AG09309 (cell line): Measurements from ENCODE around the gene RTL1.

Experiments used
- DNase-seq: peaks from one replicate; pipeline ENCODE4 v3.0.0-alpha.2; 2010; ENCODE audit warnings: low read depth
- H3K4me3 ChIP-seq: 2 replicates; pipeline ENCODE4 v1.5.1; 2011; ENCODE audit warnings: mild to moderate bottlenecking, low read depth, low read length, moderate library complexity; ENCODE audit not compliant: control insufficient read depth
- CTCF ChIP-seq: IDR thresholded peaks from 2 replicates; pipeline ENCODE4 v1.5.1; 2011; ENCODE audit warnings: mild to moderate bottlenecking, low read depth, low read length, inconsistent platforms; ENCODE audit not compliant: insufficient read depth, control insufficient read depth; ENCODE audit errors: missing control alignments

The RTL1 gene

GRCh38 chr14:100861937-100862247 lies 41.6 kb downstream of the RTL1 start:
- no peak for TF ChIP-seq CTCF
- H3K4me3 ChIP-seq: no peak overlapping the region
- DNase-seq: no peak

- no peak overlapping the region for H3K4me3 ChIP-seq
- no peak for TF ChIP-seq CTCF
- DNase-seq: no peak
Measured at GRCh38 chr14:100861188-100861936, 42.2 kb downstream of the RTL1 start.

- H3K4me3 ChIP-seq: no peak overlapping the region
- no peak for TF ChIP-seq CTCF
- no peak for DNase-seq
Measured at GRCh38 chr14:100860556-100861187, 42.9 kb downstream of the RTL1 start.

- H3K4me3 ChIP-seq: no peak overlapping the region
- no peak for TF ChIP-seq CTCF
- DNase-seq: no peak
Measured at GRCh38 chr14:100859781-100860180, 43.7 kb downstream of the RTL1 start.

- no peak for DNase-seq
- H3K4me3 ChIP-seq: no peak overlapping the region
- no peak for TF ChIP-seq CTCF
Measured at GRCh38 chr14:100858838-100859220, 44.7 kb downstream of the RTL1 start.

GRCh38 chr14:100857923-100858837 lies 45.3 kb downstream of the RTL1 start:
- H3K4me3 ChIP-seq: no peak overlapping the region
- no peak for TF ChIP-seq CTCF
- no peak for DNase-seq
